WI38 (cell line): ENCODE results near the gene APBB1IP.

ENCODE experiments used
- H3K4me3 ChIP-seq: 2 replicates; pipeline ENCODE4 v1.5.1; 2011; ENCODE audit warnings: low read depth, mild to moderate bottlenecking, control low read depth, low read length
- CTCF ChIP-seq: IDR thresholded peaks from 2 replicates; pipeline ENCODE4 v1.5.1; 2012; ENCODE audit warnings: low read depth, mild to moderate bottlenecking, control low read depth, low read length

The APBB1IP gene

GRCh38 chr10:26445411-26446031 lies 7.4 kb downstream of the APBB1IP start:
- TF ChIP-seq CTCF: no peak
- H3K4me3 ChIP-seq: no peak overlapping the region

DNA sequence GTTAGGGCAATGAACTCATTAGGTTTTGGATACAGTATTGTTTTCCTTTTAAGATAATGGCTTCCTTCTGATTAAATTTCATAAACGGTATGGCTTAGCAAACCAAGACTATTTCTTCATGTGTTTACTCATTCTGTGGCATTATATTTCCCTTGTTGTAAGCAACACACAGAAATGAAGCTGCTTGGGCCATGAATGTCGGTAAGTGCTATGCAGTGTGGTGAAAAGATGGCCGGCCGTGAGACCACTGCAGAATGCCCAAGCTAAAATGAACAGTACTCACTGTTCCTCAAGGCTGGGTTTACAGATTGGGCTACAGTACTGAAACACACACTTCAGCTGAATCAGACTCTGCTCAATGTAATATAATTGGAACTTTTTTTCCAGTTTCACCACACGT lies 8.1 kb downstream of the APBB1IP start:
- no peak for TF ChIP-seq CTCF
- no peak overlapping the region for H3K4me3 ChIP-seq

DNA sequence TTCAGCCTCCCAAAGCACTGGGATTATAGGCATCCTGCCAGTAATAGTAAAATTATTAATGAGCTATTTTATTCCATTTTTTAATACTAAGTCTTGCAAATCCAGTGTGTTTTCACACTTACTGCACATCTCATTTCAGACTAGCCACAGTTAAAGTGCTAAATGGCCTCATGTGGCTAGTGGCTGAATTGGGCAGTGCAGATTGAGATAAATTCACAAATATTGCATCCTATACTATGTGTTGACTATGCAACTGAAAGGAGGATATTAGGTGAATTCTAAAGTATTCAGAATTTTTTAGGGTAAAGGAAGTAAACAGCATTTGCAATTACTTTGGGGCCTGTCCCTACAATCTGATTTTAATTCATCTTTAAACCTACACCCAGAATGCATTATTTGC lies 10.2 kb downstream of the APBB1IP start:
- TF ChIP-seq CTCF: no peak
- H3K4me3 ChIP-seq: no peak overlapping the region

- H3K4me3 ChIP-seq: no peak overlapping the region
- TF ChIP-seq CTCF: no peak
These were observed 10.7 kb downstream of the APBB1IP start for GRCh38 chr10:26448706-26449435.

- TF ChIP-seq CTCF: no peak
- no peak overlapping the region for H3K4me3 ChIP-seq
These were observed 11.6 kb downstream of the APBB1IP start for GRCh38 chr10:26449726-26450125.

DNA sequence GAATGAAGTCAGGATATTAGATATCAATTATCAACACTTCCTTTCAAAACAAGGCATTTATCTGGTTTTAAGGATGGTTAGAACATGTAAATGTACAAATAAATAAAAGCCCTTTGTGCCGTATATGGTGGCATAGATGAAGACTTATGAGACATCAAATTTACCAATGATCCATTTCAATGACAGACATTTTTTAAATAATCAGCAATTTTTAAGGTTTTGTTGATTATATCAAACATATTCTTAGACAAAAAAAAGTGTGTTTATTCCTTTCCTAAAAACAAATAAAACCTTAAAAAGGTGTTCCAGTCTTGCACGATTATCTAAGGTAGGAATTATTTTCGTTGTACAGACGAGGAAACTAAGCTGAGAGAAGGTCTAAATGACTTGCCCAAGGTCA lies 13.8 kb downstream of the APBB1IP start:
- TF ChIP-seq CTCF: no peak
- no peak overlapping the region for H3K4me3 ChIP-seq

- no peak overlapping the region for H3K4me3 ChIP-seq
- TF ChIP-seq CTCF: no peak
These were observed 15.7 kb downstream of the APBB1IP start for GRCh38 chr10:26453850-26454249.
